Adrenal gland (tissue), 19 donors: Measurements from ENCODE around the gene KLB. TPM values are rescaled to one million over a fixed set of nuclear protein-coding genes. Genes with fewer than 3 reads are reported as not detected.
"Not testable (repeated sequence)": the region's sequence is repeated elsewhere in the genome, so short reads cannot be mapped to it uniquely, and the experiment has no call there.

Experiments used
- DNase-seq, 7 donors: peaks; one replicate each; pipeline ENCODE4 v3.0.0-alpha.2; 2019 to 2020
- H3K27ac ChIP-seq, 5 donors: fragments of 200-600 bp; sonication (generic) in 4 of 5; 1 replicate in 3 of 5; 2 replicates in 2 of 5; pipeline versions ENCODE4 v1.5.1 to v1.8.0; 2016 to 2020; ENCODE audit warnings: mild to moderate bottlenecking in 1 of 5
- H3K27me3 ChIP-seq: fragments of 200-600 bp; 2 replicates; pipeline ENCODE4 v1.8.0; 2021
- H3K36me3 ChIP-seq, 2 donors: fragments of 200-600 bp; replicated peaks in 1 of 2; 1 replicate in 1 of 2; 2 replicates in 1 of 2; pipeline versions ENCODE4 v1.5.1 to v1.8.0; 2018 to 2022
- H3K4me1 ChIP-seq, 2 donors: fragments of 200-600 bp; replicated peaks in 1 of 2; 1 replicate in 1 of 2; 2 replicates in 1 of 2; pipeline versions ENCODE4 v1.5.1 to v1.8.0; 2018 to 2021
- H3K4me3 ChIP-seq, 4 donors: fragments of 200-600 bp; sonication (generic) in 3 of 4; one replicate each; pipeline ENCODE4 v1.5.1; 2016 to 2018
- H3K9me3 ChIP-seq, 3 donors: fragments of 200-600 bp; sonication (generic) in 1 of 3; replicated peaks in 1 of 3; 1 replicate in 2 of 3; 2 replicates in 1 of 3; pipeline versions ENCODE4 v1.5.1 to v1.8.0; 2016 to 2021
- CTCF ChIP-seq, 6 experiments: fragments of 450-650 bp in 4 of 6; fragments of 200-600 bp in 2 of 6; sonication (generic) in 1 of 6; IDR thresholded peaks; 1 replicate in 5 of 6; 2 replicates in 1 of 6; pipeline versions ENCODE4 v1.5.1 to v1.8.0; 2016 to 2021; ENCODE audit warnings: antibody characterized with exemption in 6 of 6, mild to moderate bottlenecking in 2 of 6, moderate library complexity in 1 of 6
- POLR2A ChIP-seq, 2 donors: fragments of 450-650 bp; IDR thresholded peaks; one replicate each; pipeline ENCODE4 v1.6.1; 2017; ENCODE audit warnings: antibody characterized with exemption in 2 of 2, mild to moderate bottlenecking in 2 of 2, moderate library complexity in 1 of 2
- WGBS, 4 donors: extraction: QIAGEN DNeasy Blood & Tissue Kit in 2 of 4; methylation state at CpG; one replicate each; pipeline versions ENCODE4 v1.1.5 to v1.1.7; 2013 to 2017; 5-methylcytosine and 5-hydroxymethylcytosine counted together
- intact Hi-C, 2 donors: fragments of 100-400 bp; cut with DNase I; formaldehyde crosslinking; loops; one replicate each; pipeline versions ENCODE4 v1.14.1 to v1.15.0; 2022 to 2023
- long read RNA-seq, 10 donors: library from polyadenylated mRNA in 3 of 10; unstranded in 2 of 10; stranded (forward) in 1 of 10; transcript quantifications; one replicate each; pipeline ENCODE4 v2.0.0 and lab custom pipeline, GENCODE V29; 2021 to 2026
- polyA plus RNA-seq, 3 donors: library from polyadenylated mRNA; stranded (reverse); fragments of 200-250 nt in 2 of 3; fragments of 350-450 nt in 1 of 3; fragmentation: Illumina TruSeq in 1 of 3; extraction: RNeasy Lipid Tissue Mini Kit (QIAGEN cat#74804) in 1 of 3; gene quantifications; one replicate each; pipeline ENCODE4 v1.2.3, GENCODE V29; 2013 to 2014
- total RNA-seq, 9 donors: library from RNA; depleted of rRNA in 4 of 9; stranded (reverse); fragments of >200 nt in 4 of 9; fragments of 120-200 nt in 1 of 9; fragmentation: NEBNext Ultra II Directional in 1 of 9; extraction: Animal tissue kit (Norgen Biotek cat#: 25700) in 1 of 9; gene quantifications; one replicate each; pipeline versions ENCODE4 v1.1.0 to v1.2.4, GENCODE V29; 2013 to 2023
- donor health status: healthy with polysubstance abuse.
- donor health status: Bipolar disorder and iron deficiency.
- donor health status: DM: yes; HTN: yes; CAD: no.
- donor health status: DM: no; HTN: no; CAD: no.
- donor health status: DM: no; HTN: no; CAD: no.
- donor health status: DM: yes; HTN: yes; CAD: no.

The KLB gene
- total RNA-seq, result under 1 TPM in 7 of 9 donors, not detected in 2; under 0.01 to 0.30 (median 0.14) TPM
- polyA plus RNA-seq, result 1 to 10 TPM in 1 of 3 donors, under 1 TPM in 2; under 0.01 to 1.1 (median 0.16) TPM
- long read RNA-seq, donor 1, result 0 reads
- long read RNA-seq, donor 2, partial matches to known transcripts, result 201 of 320 reads
- long read RNA-seq, donor 2, other reads (novel, unspliced or antisense), result 119 of 320 reads
- long read RNA-seq, donor 3, partial matches to known transcripts, result 442 of 476 reads
- long read RNA-seq, donor 3, other reads (novel, unspliced or antisense), result 34 of 476 reads
- long read RNA-seq, donor 4, result 0 reads
- long read RNA-seq, donor 5, result 0 reads
- long read RNA-seq, donor 6, result 0 reads
- long read RNA-seq, donor 7, partial matches to known transcripts, result 142 of 297 reads
- long read RNA-seq, donor 7, other reads (novel, unspliced or antisense), result 155 of 297 reads
- long read RNA-seq, donor 8, partial matches to known transcripts, result 737 of 788 reads
- long read RNA-seq, donor 8, other reads (novel, unspliced or antisense), result 51 of 788 reads
- long read RNA-seq, donor 9, partial matches to known transcripts, result 568 of 609 reads
- long read RNA-seq, donor 9, other reads (novel, unspliced or antisense), result 41 of 609 reads
- long read RNA-seq, donor 10, partial matches to known transcripts, result 136 of 372 reads
- long read RNA-seq, donor 10, other reads (novel, unspliced or antisense), result 236 of 372 reads

- Histone ChIP-seq H3K27ac (no peak within 1 kb of the TSS), H3K36me3 (no peaks in the 10 kb centered on the region), H3K4me3 (no peak within 1 kb of the TSS), H3K9me3 (no peaks in the 10 kb centered on the region), H3K27me3 (no peaks in the 10 kb centered on the region), H3K4me1 (no peaks in the 10 kb centered on the region)
- DNase-seq, result no peak
- TF ChIP-seq POLR2A (IDR thresholded peaks at IDR 0.05), result no peak
- TF ChIP-seq CTCF (IDR thresholded peaks at IDR 0.05), result no peak
- intact Hi-C loops, result no loop called here
- WGBS, 4 donors, result 61 to 70% (median 66%) methylated on average over 12 of the region's 12 CpGs
Observed at GRCh38 chr4:39406763-39407583, at the start of gene KLB. KLB (plus strand) TSS chr4:39406930; CDS start chr4:39406950, 20 bp downstream.

GRCh38 chr4:39357002-39357401 lies 49.7 kb upstream of the KLB start:
- H3K4me1 ChIP-seq, result peaks cover 28 to 38% of the 10 kb centered on the region in 2 donors
- no peak for DNase-seq
- TF ChIP-seq POLR2A (IDR thresholded peaks at IDR 0.05) (no peak), CTCF (IDR thresholded peaks at IDR 0.05) (no peak)
- peak overlapping the region in 2 of 5 donors; percentile 30 to 49 for H3K27ac ChIP-seq
- H3K36me3 ChIP-seq, result no peaks in the 10 kb centered on the region
- H3K9me3 ChIP-seq, result no peaks in the 10 kb centered on the region
- intact Hi-C loops, result no loop called here
- WGBS, 4 donors, result 86 to 100% (median 93%) methylated on average over 1 of the region's 1 CpG
- no peaks in the 10 kb centered on the region for H3K27me3 ChIP-seq
- no peak overlapping the region for H3K4me3 ChIP-seq

GRCh38 chr4:39360611-39361010 lies 46.1 kb upstream of the KLB start:
- H3K9me3 ChIP-seq, H3K27me3 ChIP-seq, DNase-seq, H3K36me3 ChIP-seq, H3K4me3 ChIP-seq, H3K27ac ChIP-seq, intact Hi-C loops: not testable (repeated sequence)
- WGBS, 4 donors, result 91 to 97% (median 93%) methylated on average over 4 of the region's 4 CpGs
- H3K4me1 ChIP-seq, result peaks cover 33 to 45% of the 10 kb centered on the region in 2 donors

GRCh38 chr4:39362827-39363226 lies 43.9 kb upstream of the KLB start:
- Histone ChIP-seq H3K4me1 (peaks cover 19 to 30% of the 10 kb centered on the region in 2 donors), H3K27me3 (no peaks in the 10 kb centered on the region), H3K36me3 (no peaks in the 10 kb centered on the region), H3K27ac (no peak overlapping the region), H3K4me3 (no peak overlapping the region), H3K9me3 (no peaks in the 10 kb centered on the region)
- 61 to 69% (median 66%) methylated on average over 3 of the region's 3 CpGs for WGBS, 4 donors
- intact Hi-C loops, result no loop called here
- no peak for DNase-seq
- no peak for TF ChIP-seq POLR2A (IDR thresholded peaks at IDR 0.05)
- TF ChIP-seq CTCF (IDR thresholded peaks at IDR 0.05), result no peak
